ENCODE results near the gene RHD.
"Not testable (repeated sequence)": the region's sequence is repeated elsewhere in the genome, so short reads cannot be mapped to it uniquely, and the experiment has no call there.

DNA sequence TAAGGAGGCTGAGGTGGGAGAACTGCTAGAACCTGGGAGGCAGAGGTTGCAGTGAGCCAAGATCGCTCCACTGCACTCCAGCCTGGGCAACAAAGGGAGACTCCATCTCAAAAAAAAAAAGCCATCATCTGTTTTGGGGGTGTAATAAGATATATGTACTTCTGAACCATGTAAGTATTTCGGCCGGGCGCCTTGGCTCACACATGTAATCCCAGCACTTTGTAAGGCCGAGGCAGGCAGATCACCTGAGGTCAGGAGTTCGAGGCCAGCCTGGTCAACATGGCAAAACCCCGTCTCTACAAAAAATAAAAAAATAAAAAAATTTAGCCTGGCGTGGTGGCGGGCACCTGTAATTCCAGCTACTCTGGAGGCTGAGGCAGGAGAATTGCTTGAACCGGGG is 36.9 kb upstream of the RHD start:
- TF ChIP-seq CTCF, POLR2A (IDR thresholded peaks at IDR 0.05): not testable (repeated sequence)

Data from adrenal gland (tissue), 5 donors.